ENCODE results near the gene SAMD4A. TPM values are rescaled to one million over a fixed set of nuclear protein-coding genes. Genes with fewer than 3 reads are reported as not detected.

SAMD4A gene
- total and polyA plus RNA-seq, 2 experiments from 2014 or later = 7.2 to 33.0 TPM

- H3K4me3 ChIP-seq = no peak overlapping the region
- in situ Hi-C loops (cut with MboI) = no loop called here
- DNase-seq = no peak
- no peaks in the 10 kb centered on the region for H3K36me3 ChIP-seq (ENCODE audit: low read depth)
- no peak overlapping the region for H3K4me2 ChIP-seq (ENCODE audit: unreplicated experiment)
- no peak overlapping the region for H3K9ac ChIP-seq
- 86% methylated on average over 3 of the region's 3 CpGs for WGBS, 2 experiments (ENCODE audit: low coverage in 1 of 2, low lambda C conversion rate in 2 of 2, missing lambda C conversion rate in 2 of 2)
- peaks cover 27% of the 10 kb centered on the region for H3F3A ChIP-seq (ENCODE audit: insufficient read depth)
- no peaks in the 10 kb centered on the region for H3K9me2 ChIP-seq (ENCODE audit: insufficient read depth)
- TF ChIP-seq EZH2phosphoT487 (IDR thresholded peaks at IDR 0.05; ENCODE audit: insufficient read depth, low read depth) (no peak), EZH2 (IDR thresholded peaks at IDR 0.05; ENCODE audit: insufficient read depth, poor library complexity, severe bottlenecking) (no peak)
- H3K79me2 ChIP-seq (ENCODE audit: insufficient read depth) = peaks cover 99% of the 10 kb centered on the region
- 0 out of 2 replicates have a peak, but pooled peaks cover 8% of the 10 kb centered on the region for H4K20me1 ChIP-seq (ENCODE audit: insufficient read depth)
- H3K27me3 ChIP-seq (replicated peaks; ENCODE audit: insufficient read depth) = no peaks in the 10 kb centered on the region
- no peak overlapping the region for H3K27ac ChIP-seq
- no peaks in the 10 kb centered on the region for H3K9me3 ChIP-seq (ENCODE audit: low read depth)
- H2AFZ ChIP-seq = no peak overlapping the region
- peaks cover 33% of the 10 kb centered on the region for H3K4me1 ChIP-seq (ENCODE audit: insufficient read depth)
Measured at GRCh38 chr14:54629635-54630360, 62.9 kb downstream of the SAMD4A start.

- peaks cover 21% of the 10 kb centered on the region for H3K4me1 ChIP-seq (ENCODE audit: insufficient read depth)
- peaks cover 99% of the 10 kb centered on the region for H3K79me2 ChIP-seq (ENCODE audit: insufficient read depth)
- peaks cover 27% of the 10 kb centered on the region for H3F3A ChIP-seq (ENCODE audit: insufficient read depth)
- no peak overlapping the region for H3K4me3 ChIP-seq
- H3K9ac ChIP-seq = no peak overlapping the region
- DNase-seq = no peak
- no peak overlapping the region for H2AFZ ChIP-seq
- no peaks in the 10 kb centered on the region for H3K9me3 ChIP-seq (ENCODE audit: low read depth)
- H3K27ac ChIP-seq = no peak overlapping the region
- H3K36me3 ChIP-seq (ENCODE audit: low read depth) = no peaks in the 10 kb centered on the region
- peaks cover 12% of the 10 kb centered on the region; the same call in 1 of the 2 replicates for H4K20me1 ChIP-seq (ENCODE audit: insufficient read depth)
- no peaks in the 10 kb centered on the region for H3K9me2 ChIP-seq (ENCODE audit: insufficient read depth)
- no peaks in the 10 kb centered on the region for H3K27me3 ChIP-seq (replicated peaks; ENCODE audit: insufficient read depth)
- TF ChIP-seq EZH2phosphoT487 (IDR thresholded peaks at IDR 0.05; ENCODE audit: insufficient read depth, low read depth) (no peak), EZH2 (IDR thresholded peaks at IDR 0.05; ENCODE audit: insufficient read depth, poor library complexity, severe bottlenecking) (no peak)
- H3K4me2 ChIP-seq (ENCODE audit: unreplicated experiment) = no peak overlapping the region
- WGBS, 2 experiments (ENCODE audit: low coverage in 1 of 2, low lambda C conversion rate in 2 of 2, missing lambda C conversion rate in 2 of 2) = 0% methylated on average over 1 of the region's 1 CpG
- in situ Hi-C loops (cut with MboI) = no loop called here
Measured at GRCh38 chr14:54631016-54631415, 64.1 kb downstream of the SAMD4A start.

- no peak overlapping the region for H3K27ac ChIP-seq
- no peaks in the 10 kb centered on the region for H3K36me3 ChIP-seq (ENCODE audit: low read depth)
- H3K27me3 ChIP-seq (replicated peaks; ENCODE audit: insufficient read depth) = no peaks in the 10 kb centered on the region
- H3K4me2 ChIP-seq (ENCODE audit: unreplicated experiment) = no peak overlapping the region
- WGBS, 2 experiments (ENCODE audit: low coverage in 1 of 2, low lambda C conversion rate in 2 of 2, missing lambda C conversion rate in 2 of 2) = 94 to 98% methylated on average over 1 of the region's 1 CpG
- H4K20me1 ChIP-seq (ENCODE audit: insufficient read depth) = peaks cover 14% of the 10 kb centered on the region; the same call in 1 of the 2 replicates
- no peak overlapping the region for H3K9ac ChIP-seq
- H2AFZ ChIP-seq = no peak overlapping the region
- peaks cover 16% of the 10 kb centered on the region for H3K4me1 ChIP-seq (ENCODE audit: insufficient read depth)
- H3K9me2 ChIP-seq (ENCODE audit: insufficient read depth) = no peaks in the 10 kb centered on the region
- peaks cover 21% of the 10 kb centered on the region for H3F3A ChIP-seq (ENCODE audit: insufficient read depth)
- H3K79me2 ChIP-seq (ENCODE audit: insufficient read depth) = peaks cover 99% of the 10 kb centered on the region
- H3K4me3 ChIP-seq = no peak overlapping the region
- DNase-seq = no peak
- no peak for TF ChIP-seq EZH2phosphoT487 (IDR thresholded peaks at IDR 0.05; ENCODE audit: insufficient read depth, low read depth)
- no peak for TF ChIP-seq EZH2 (IDR thresholded peaks at IDR 0.05; ENCODE audit: insufficient read depth, poor library complexity, severe bottlenecking)
- H3K9me3 ChIP-seq (ENCODE audit: low read depth) = no peaks in the 10 kb centered on the region
- in situ Hi-C loops (cut with MboI) = no loop called here
Measured at GRCh38 chr14:54632452-54632851, 65.5 kb downstream of the SAMD4A start.

- H3K36me3 ChIP-seq (ENCODE audit: low read depth) = no peaks in the 10 kb centered on the region
- no peak overlapping the region for H2AFZ ChIP-seq
- DNase-seq = no peak
- H4K20me1 ChIP-seq (ENCODE audit: insufficient read depth) = peaks cover 14% of the 10 kb centered on the region; the same call in 1 of the 2 replicates
- H3K27me3 ChIP-seq (replicated peaks; ENCODE audit: insufficient read depth) = no peaks in the 10 kb centered on the region
- H3K27ac ChIP-seq = no peak overlapping the region
- no peaks in the 10 kb centered on the region for H3K9me3 ChIP-seq (ENCODE audit: low read depth)
- H3K79me2 ChIP-seq (ENCODE audit: insufficient read depth) = peaks cover 99% of the 10 kb centered on the region
- no peak overlapping the region for H3K4me2 ChIP-seq (ENCODE audit: unreplicated experiment)
- no peaks in the 10 kb centered on the region for H3K9me2 ChIP-seq (ENCODE audit: insufficient read depth)
- H3F3A ChIP-seq (ENCODE audit: insufficient read depth) = peaks cover 16% of the 10 kb centered on the region
- WGBS, 2 experiments (ENCODE audit: low coverage in 1 of 2, low lambda C conversion rate in 2 of 2, missing lambda C conversion rate in 2 of 2) = 88 to 91% methylated on average over 4 of the region's 4 CpGs
- TF ChIP-seq EZH2phosphoT487 (IDR thresholded peaks at IDR 0.05; ENCODE audit: insufficient read depth, low read depth) (no peak), EZH2 (IDR thresholded peaks at IDR 0.05; ENCODE audit: insufficient read depth, poor library complexity, severe bottlenecking) (no peak)
- in situ Hi-C loops (cut with MboI) = no loop called here
- H3K9ac ChIP-seq = no peak overlapping the region
- H3K4me1 ChIP-seq (ENCODE audit: insufficient read depth) = peaks cover 16% of the 10 kb centered on the region
- no peak overlapping the region for H3K4me3 ChIP-seq
Measured at GRCh38 chr14:54633076-54633475, 66.1 kb downstream of the SAMD4A start.
